ENCODE measurements around the gene MUC20.
"Not testable (repeated sequence)": the region's sequence is repeated elsewhere in the genome, so short reads cannot be mapped to it uniquely, and the experiment has no call there.

DNA sequence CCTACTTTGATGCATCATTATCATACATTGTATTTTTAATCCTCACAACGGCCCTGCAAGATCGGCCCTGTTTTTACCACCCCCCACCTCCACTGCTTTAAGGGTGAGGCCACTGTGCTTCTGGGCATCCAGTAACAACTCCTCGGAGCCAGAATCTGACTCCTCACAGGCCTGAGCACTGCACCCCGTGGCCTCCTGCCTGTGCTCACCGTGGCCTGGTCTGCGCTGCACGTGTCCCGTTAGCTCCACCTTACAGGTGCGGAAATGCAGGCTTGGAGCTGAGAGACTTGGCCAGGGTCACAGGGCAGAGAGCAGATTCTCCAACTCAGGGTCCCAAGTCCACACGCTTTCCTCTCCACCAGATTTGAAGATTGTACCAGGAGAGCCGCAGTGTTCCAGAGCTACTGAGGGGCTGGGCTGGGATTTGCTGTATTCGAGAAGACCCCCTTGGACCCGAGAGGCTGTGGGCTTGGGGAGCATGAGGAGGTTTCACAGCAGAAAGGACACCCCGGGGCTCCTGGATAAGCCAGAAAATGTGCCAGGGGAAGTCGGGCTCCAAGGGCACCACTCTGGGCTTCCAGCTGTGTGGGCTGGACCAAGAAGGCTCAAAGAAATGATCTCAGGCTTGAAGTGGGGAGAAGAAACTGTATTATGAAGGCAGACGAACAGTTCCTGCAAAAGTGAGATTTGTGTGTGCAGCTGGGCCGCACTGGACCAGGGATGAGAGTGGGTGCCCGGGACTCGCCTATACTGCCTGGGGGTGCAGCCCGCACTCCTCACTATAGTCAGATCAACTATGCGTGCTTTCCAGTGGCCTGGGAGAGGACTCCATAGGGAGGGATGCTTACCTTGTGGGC is 1.6 kb downstream of the MUC20 start:
- TF ChIP-seq, protein P1, sequence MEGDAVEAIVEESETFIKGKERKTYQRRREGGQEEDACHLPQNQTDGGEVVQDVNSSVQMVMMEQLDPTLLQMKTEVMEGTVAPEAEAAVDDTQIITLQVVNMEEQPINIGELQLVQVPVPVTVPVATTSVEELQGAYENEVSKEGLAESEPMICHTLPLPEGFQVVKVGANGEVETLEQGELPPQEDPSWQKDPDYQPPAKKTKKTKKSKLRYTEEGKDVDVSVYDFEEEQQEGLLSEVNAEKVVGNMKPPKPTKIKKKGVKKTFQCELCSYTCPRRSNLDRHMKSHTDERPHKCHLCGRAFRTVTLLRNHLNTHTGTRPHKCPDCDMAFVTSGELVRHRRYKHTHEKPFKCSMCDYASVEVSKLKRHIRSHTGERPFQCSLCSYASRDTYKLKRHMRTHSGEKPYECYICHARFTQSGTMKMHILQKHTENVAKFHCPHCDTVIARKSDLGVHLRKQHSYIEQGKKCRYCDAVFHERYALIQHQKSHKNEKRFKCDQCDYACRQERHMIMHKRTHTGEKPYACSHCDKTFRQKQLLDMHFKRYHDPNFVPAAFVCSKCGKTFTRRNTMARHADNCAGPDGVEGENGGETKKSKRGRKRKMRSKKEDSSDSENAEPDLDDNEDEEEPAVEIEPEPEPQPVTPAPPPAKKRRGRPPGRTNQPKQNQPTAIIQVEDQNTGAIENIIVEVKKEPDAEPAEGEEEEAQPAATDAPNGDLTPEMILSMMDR (optimal IDR thresholded peaks at IDR 0.05 in 1 of 3, IDR thresholded peaks at IDR 0.05 in 1 of 3, conservative IDR thresholded peaks at IDR 0.05 in 1 of 3; ENCODE audit: extremely low read depth in 1 of 3, insufficient read depth in 2 of 3, low read length in 3 of 3) = not testable (repeated sequence)
- not testable (repeated sequence) for TF ChIP-seq EZH2 (IDR thresholded peaks at IDR 0.05; ENCODE audit: low read length)

Data from keratinocyte (primary cell).